K562 (cell line): ENCODE data around the gene CLDN1.

ENCODE experiments used
- E4F1 ChIP-seq: fragments of 250-450 bp; sonication (Bioruptor Pico); IDR thresholded peaks from 2 replicates; pipeline ENCODE4 v1.5.0; 2021; ENCODE audit warnings: mild to moderate bottlenecking, borderline replicate concordance
- POLR2A ChIP-seq: fragments of 450-650 bp; conservative IDR thresholded peaks from 2 replicates; pipeline ENCODE4 v1.6.1; 2016

GRCh38 chr3:190302212-190302867 lies 19.9 kb downstream of the CLDN1 start:
- TF ChIP-seq POLR2A (no peak), E4F1 (CRISPR knock-in tag) (no peak)
